GM12801 (cell line): ENCODE data around the gene TAPT1.

ENCODE experiments used
- CTCF ChIP-seq: IDR thresholded peaks from one replicate; pipeline ENCODE4 v1.5.1; 2011; ENCODE audit warnings: control low read depth; ENCODE audit not compliant: insufficient read length; ENCODE audit errors: extremely low read depth

TAPT1 gene

GRCh38 chr4:16222957-16223527 is 3.2 kb downstream of the TAPT1 start:
- no peak for TF ChIP-seq CTCF

- TF ChIP-seq CTCF, result no peak
Measured at GRCh38 chr4:16218950-16219349, 7.3 kb downstream of the TAPT1 start.

- no peak for TF ChIP-seq CTCF
Measured at GRCh38 chr4:16217300-16218051, 8.8 kb downstream of the TAPT1 start.

- TF ChIP-seq CTCF, result no peak
Measured at GRCh38 chr4:16213121-16213520, 13.2 kb downstream of the TAPT1 start.

- TF ChIP-seq CTCF, result no peak
Measured at GRCh38 chr4:16212138-16212782, 14.0 kb downstream of the TAPT1 start.

GRCh38 chr4:16207409-16207808 is 18.9 kb downstream of the TAPT1 start:
- TF ChIP-seq CTCF, result no peak

GRCh38 chr4:16206848-16207247 is 19.4 kb downstream of the TAPT1 start:
- TF ChIP-seq CTCF, result no peak
